Endothelial cell of umbilical vein (primary cell): ENCODE results near the gene SNX22. TPM values are rescaled to one million over a fixed set of nuclear protein-coding genes. Genes with fewer than 3 reads are reported as not detected.

Source experiments
- BruUV-seq: library from RNA; stranded (reverse); fragments of 400-500 nt; replicated peaks from 2 replicates; lab custom pipeline; 2021; lab: Mats Ljungman, UMichigan
- CTCF ChIA-PET: fragments of 300-600, 350-600 bp; sonication (Branson Sonifier 250); formaldehyde crosslinking; loops from one replicate; lab custom pipeline; 2021; ENCODE audit warnings: antibody characterized with exemption, inconsistent platforms; lab: Charles Lee
- POLR2A ChIA-PET: fragments of 300-600, 350-600 bp; sonication (Branson Sonifier 250); formaldehyde crosslinking; loops from one replicate; lab custom pipeline; 2021; ENCODE audit warnings: antibody characterized with exemption, inconsistent platforms; lab: Charles Lee
- DNase-seq: peaks from one replicate; pipeline ENCODE4 v3.0.0-alpha.2; 2011; ENCODE audit warnings: low read depth, low spot score
- FAIRE-seq: peaks from 2 replicates; lab custom pipeline; 2011; peaks lifted over from hg19 to GRCh38; lab: Jason Lieb, UNC
- H2AFZ ChIP-seq: 2 replicates; pipeline ENCODE4 v1.6.0; 2012; ENCODE audit warnings: low read depth, low read length, control low read depth, inconsistent platforms
- H3K27ac ChIP-seq: 2 replicates; pipeline ENCODE4 v1.5.1; 2011; ENCODE audit warnings: low read depth, mild to moderate bottlenecking, control low read depth, low read length, moderate library complexity; ENCODE audit not compliant: insufficient read depth
- H3K27me3 ChIP-seq, 2 experiments: 2 replicates each; pipeline versions ENCODE4 v1.6.0 to v1.6.1; 2011; ENCODE audit warnings: low read length in 2 of 2, mixed read lengths in 1 of 2; ENCODE audit not compliant: control insufficient read depth in 2 of 2, insufficient read depth in 2 of 2
- H3K36me3 ChIP-seq, 2 experiments: 2 replicates in 1 of 2; 3 replicates in 1 of 2; pipeline ENCODE4 v1.5.1; 2011; ENCODE audit warnings: low read length in 2 of 2, mild to moderate bottlenecking in 1 of 2, moderate library complexity in 1 of 2; ENCODE audit not compliant: control insufficient read depth in 2 of 2, insufficient read depth in 2 of 2; ENCODE audit errors: extremely low read depth in 1 of 2
- H3K4me1 ChIP-seq: 3 replicates; pipeline ENCODE4 v1.5.1; 2011; ENCODE audit warnings: mild to moderate bottlenecking, low read length; ENCODE audit not compliant: control insufficient read depth, insufficient read depth; ENCODE audit errors: extremely low read depth
- H3K4me2 ChIP-seq: 2 replicates; pipeline ENCODE4 v1.6.1; 2011; ENCODE audit warnings: low read length, control low read depth, mixed read lengths; ENCODE audit not compliant: insufficient read depth
- H3K4me3 ChIP-seq, 3 experiments: fragments of 200-600 bp in 1 of 3; sonication (generic), shearing (Covaris generic) in 1 of 3; replicated peaks in 1 of 3; 2 replicates each; pipeline ENCODE4 v1.5.1; 2011 to 2016; ENCODE audit warnings: control low read depth in 3 of 3, low read length in 3 of 3, mild to moderate bottlenecking in 2 of 3, inconsistent platforms in 1 of 3, low read depth in 1 of 3, moderate library complexity in 1 of 3; ENCODE audit not compliant: insufficient read depth in 1 of 3
- H3K79me2 ChIP-seq: 2 replicates; pipeline ENCODE4 v1.6.0; 2012; ENCODE audit warnings: low read length, inconsistent platforms; ENCODE audit not compliant: control insufficient read depth, insufficient read depth
- H3K9ac ChIP-seq: replicated peaks from 2 replicates; pipeline ENCODE3; 2011; ENCODE audit warnings: low read length, control low read depth; ENCODE audit not compliant: insufficient read depth; ENCODE audit errors: extremely low read depth
- H3K9me1 ChIP-seq: replicated peaks from 3 replicates; pipeline ENCODE4 v1.6.0; 2011; ENCODE audit warnings: mild to moderate bottlenecking, low read length; ENCODE audit not compliant: control insufficient read depth, insufficient read depth; ENCODE audit errors: extremely low read depth
- H3K9me3 ChIP-seq: replicated peaks from 2 replicates; pipeline ENCODE4 v1.5.1; 2012; ENCODE audit warnings: low read length, inconsistent platforms; ENCODE audit not compliant: control insufficient read depth, insufficient read depth
- H4K20me1 ChIP-seq: replicated peaks from 2 replicates; pipeline ENCODE3; 2011; ENCODE audit warnings: mild to moderate bottlenecking, low read length; ENCODE audit not compliant: control insufficient read depth, insufficient read depth; ENCODE audit errors: extremely low read depth
- CTCF ChIP-seq, 2 donors: IDR thresholded peaks; 1 replicate in 1 of 2; 2 replicates in 1 of 2; pipeline ENCODE4 v1.5.1; 2011; ENCODE audit warnings: low read length in 2 of 2, mild to moderate bottlenecking in 2 of 2, moderate library complexity in 2 of 2, control low read depth in 1 of 2, inconsistent platforms in 1 of 2, low read depth in 1 of 2; ENCODE audit not compliant: insufficient read depth in 1 of 2; ENCODE audit errors: extremely low read depth in 1 of 2
- EZH2 ChIP-seq: IDR thresholded peaks from 2 replicates; pipeline ENCODE4 v1.6.1; 2012; ENCODE audit warnings: borderline replicate concordance, low read depth, mild to moderate bottlenecking, moderate library complexity, low read length, inconsistent platforms; ENCODE audit not compliant: severe bottlenecking
- FOS ChIP-seq: IDR thresholded peaks from 2 replicates; pipeline ENCODE4 v1.6.1; 2011; ENCODE audit warnings: mild to moderate bottlenecking, low read length, moderate library complexity, borderline replicate concordance; ENCODE audit not compliant: insufficient read depth
- GATA2 ChIP-seq: IDR thresholded peaks from 2 replicates; pipeline ENCODE4 v1.7.0; 2011; ENCODE audit warnings: low read depth, mild to moderate bottlenecking, moderate library complexity, mixed read lengths, low read length; ENCODE audit not compliant: insufficient read length, insufficient read depth
- JUN ChIP-seq: IDR thresholded peaks from 2 replicates; pipeline ENCODE4 v1.6.1; 2011; ENCODE audit warnings: borderline replicate concordance, low read depth; ENCODE audit not compliant: insufficient read length, insufficient read depth
- MYC ChIP-seq: IDR thresholded peaks from one replicate; pipeline ENCODE4 v1.6.1; 2011; ENCODE audit warnings: mild to moderate bottlenecking, low read depth, low read length
- POLR2A ChIP-seq: IDR thresholded peaks from 2 replicates; pipeline ENCODE4 v1.6.1; 2012; ENCODE audit warnings: low read depth, mild to moderate bottlenecking, control low read depth, low read length
- POLR2AphosphoS5 ChIP-seq: IDR thresholded peaks from 2 replicates; pipeline ENCODE4 v1.6.1; 2012; ENCODE audit warnings: low read depth, mild to moderate bottlenecking, control low read depth, low read length, moderate library complexity; ENCODE audit not compliant: insufficient read depth
- dilution Hi-C: fragments of 300-500 bp; cut with MboI; formaldehyde crosslinking; loops from one replicate; pipeline ENCODE4 v1.15.0; 2019; ENCODE audit warnings: low sequenced_read_pairs; ENCODE audit not compliant: extremely low pct_ligation_motif_present
- intact Hi-C: fragments of 100-400 bp; cut with micrococcal nuclease; formaldehyde crosslinking; loops from one replicate; pipeline ENCODE4 v1.10.0; 2022
- polyA plus RNA-seq, 4 experiments: library from polyadenylated mRNA; depleted of rRNA in 3 of 4; stranded (reverse) in 3 of 4; unstranded in 1 of 4; fragments of >200 nt; gene quantifications; 2 replicates each; pipeline versions ENCODE4 v1.2.1 to v1.2.3, GENCODE V29; 2011 to 2012; ENCODE audit warnings: missing spikeins in 1 of 4
- total RNA-seq: library from RNA; stranded (reverse); gene quantifications from 2 replicates; pipeline ENCODE4 v1.2.3, GENCODE V29; 2021
- TF ChIP-seq, protein P1 (sequence below): IDR thresholded peaks from 2 replicates; pipeline ENCODE4 v1.6.1; 2011; ENCODE audit not compliant: insufficient read depth, insufficient read length

The SNX22 gene
- total and polyA plus RNA-seq, 2 donors (not counting 3 experiments of a cell fraction or from before 2014, with no cell fraction given) = 0.14 to 0.73 TPM

- dilution Hi-C loops (no loop called here), intact Hi-C loops (no loop called here)
- no peaks in the 10 kb centered on the region for H4K20me1 ChIP-seq
- H3K9me3 ChIP-seq = no peaks in the 10 kb centered on the region
- TF ChIP-seq GATA2 (no peak), POLR2AphosphoS5 (no peak), CTCF (IDR thresholded peaks at IDR 0.05; ENCODE audit: extremely low read depth in 1 of 2, insufficient read depth in 1 of 2, low read depth in 1 of 2, low read length in 2 of 2) (no peak), EZH2 (no peak), POLR2A (no peak), MYC (no peak), JUN (no peak), FOS (no peak)
- TF ChIP-seq, protein P1, sequence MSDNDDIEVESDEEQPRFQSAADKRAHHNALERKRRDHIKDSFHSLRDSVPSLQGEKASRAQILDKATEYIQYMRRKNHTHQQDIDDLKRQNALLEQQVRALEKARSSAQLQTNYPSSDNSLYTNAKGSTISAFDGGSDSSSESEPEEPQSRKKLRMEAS = no peak
- H3K4me2 ChIP-seq = no peak overlapping the region
- DNase-seq = no peak
- CTCF ChIA-PET = interaction anchor here (1.1 to 3.2 kb wide), 3 partner anchors 9 to 22 kb away, joined by 3 to 17 read pairs (median 5); no protein-coding TSS in a partner anchor
- no peak overlapping the region for H3K9ac ChIP-seq
- FAIRE-seq = no peak
- BruUV-seq = no TSS peak
- H3K9me1 ChIP-seq = no peaks in the 10 kb centered on the region
- H3K4me3 ChIP-seq = no peak overlapping the region
- H3K79me2 ChIP-seq = no peaks in the 10 kb centered on the region
- no peaks in the 10 kb centered on the region for H3K27me3 ChIP-seq
- no peaks in the 10 kb centered on the region for H3K4me1 ChIP-seq
- POLR2A ChIA-PET = no interaction called here
- H3K27ac ChIP-seq = no peak overlapping the region
- peaks cover 17 to 69% of the 10 kb centered on the region in 2 experiments for H3K36me3 ChIP-seq
- H2AFZ ChIP-seq = no peak overlapping the region
These were observed 19.3 kb upstream of the SNX22 start for GRCh38 chr15:64132217-64132616.
